Pulmonary artery endothelial cell (primary cell): ENCODE results near the gene ARHGEF1. TPM values are rescaled to one million over a fixed set of nuclear protein-coding genes. Genes with fewer than 3 reads are reported as not detected.

Source experiments
- DNase-seq: peaks from one replicate; pipeline ENCODE4 v3.0.0-alpha.2; 2011; ENCODE audit warnings: low read depth, low spot score
- total RNA-seq: library from RNA; depleted of rRNA; stranded (reverse); fragments of >200 nt; gene quantifications from 2 replicates; pipeline ENCODE4 v1.2.3, GENCODE V29; 2014

Gene ARHGEF1
- total RNA-seq, 1 donor from 2014 or later, result 53.8 TPM

DNA sequence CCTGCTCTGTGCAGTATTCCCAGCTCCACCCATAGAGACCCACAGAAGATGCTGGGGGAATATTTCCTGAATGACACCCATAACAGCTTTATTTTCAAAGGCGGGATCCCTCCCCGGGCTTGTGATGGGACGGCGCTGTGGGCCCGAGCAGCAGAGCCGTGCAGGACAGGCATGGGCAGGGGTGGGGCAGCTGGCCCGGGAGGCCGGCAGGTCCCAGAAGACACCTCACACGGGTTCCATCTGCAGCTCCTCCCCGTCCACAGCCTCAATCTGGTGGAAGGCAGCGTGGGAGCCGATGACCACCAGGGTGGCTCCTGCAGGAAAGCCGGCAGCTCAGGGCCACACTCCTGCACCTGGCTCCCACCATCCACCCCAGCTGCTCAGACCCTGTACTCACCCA, 73.6 kb downstream of the ARHGEF1 start:
- no peak for DNase-seq

Other genes starting within 250 kb of the ARHGEF1 start
- gene CEACAM7, start 194.9 kb upstream of the ARHGEF1 start, total RNA-seq, result not detected in 2 replicates
- gene CEACAM5, start 174.6 kb upstream of the ARHGEF1 start, total RNA-seq, result not detected in 2 replicates
- gene CEACAM6, start 127.7 kb upstream of the ARHGEF1 start, total RNA-seq, result not detected in 2 replicates
- not detected in 2 replicates for gene CEACAM3, start 86.6 kb upstream of the ARHGEF1 start, total RNA-seq
- not detected in 2 replicates for gene LYPD4, start 38.5 kb upstream of the ARHGEF1 start, total RNA-seq
- not detected in 2 replicates for gene DMRTC2, start 38.1 kb upstream of the ARHGEF1 start, total RNA-seq
- 650 and 665 TPM in 2 replicates for gene RPS19, start 22.9 kb upstream of the ARHGEF1 start, total RNA-seq
- not detected in 2 replicates for gene CD79A, start 5.9 kb upstream of the ARHGEF1 start, total RNA-seq
- gene ERFL, start 45.3 kb downstream of the ARHGEF1 start, total RNA-seq, result not detected in 2 replicates
- 95.2 and 157 TPM in 2 replicates for gene RABAC1, start 76.1 kb downstream of the ARHGEF1 start, total RNA-seq
- gene ATP1A3, start 111.0 kb downstream of the ARHGEF1 start, total RNA-seq, result 0.07 TPM in 1 of 2 replicates, not detected in the other
- gene GRIK5, start 187.0 kb downstream of the ARHGEF1 start, total RNA-seq, result 2.2 and 5.7 TPM in 2 replicates
- 11.9 and 15.1 TPM in 2 replicates for gene ZNF574, start 193.0 kb downstream of the ARHGEF1 start, total RNA-seq
- gene POU2F2, start 249.3 kb downstream of the ARHGEF1 start, total RNA-seq, result 0.26 and 0.49 TPM in 2 replicates